T-helper 9 cell (primary cell): ENCODE results near the gene NONO.
"Not testable (repeated sequence)": the region's sequence is repeated elsewhere in the genome, so short reads cannot be mapped to it uniquely, and the experiment has no call there.

ENCODE experiments used
- DNase-seq: peaks from one replicate; pipeline ENCODE4 v3.0.0-alpha.2; 2020

NONO gene

GRCh38 chrX:71285929-71286328, 2.5 kb downstream of the NONO start:
- no peak for DNase-seq

GRCh38 chrX:71291381-71291780, 7.9 kb downstream of the NONO start:
- no peak for DNase-seq

GRCh38 chrX:71292669-71293365, 9.4 kb downstream of the NONO start:
- DNase-seq: no peak

- no peak for DNase-seq
These were observed 13.4 kb downstream of the NONO start for GRCh38 chrX:71296806-71297205.

GRCh38 chrX:71298119-71298518, 14.7 kb downstream of the NONO start:
- DNase-seq: no peak

- not testable (repeated sequence) for DNase-seq
These were observed 16.6 kb downstream of the NONO start for GRCh38 chrX:71300064-71300463.

GRCh38 chrX:71300495-71300894, 17.1 kb downstream of the NONO start:
- not testable (repeated sequence) for DNase-seq

- no peak for DNase-seq
These were observed 17.9 kb downstream of the NONO start, which contains the start of gene ITGB1BP2 for GRCh38 chrX:71301195-71301924. Gene ITGB1BP2, plus strand, starts transcription at chrX:71301750. Its CDS starts 57 bp downstream, at chrX:71301807.

GRCh38 chrX:71302461-71303213, 19.2 kb downstream of the NONO start:
- DNase-seq: no peak

- DNase-seq: no peak
These were observed 21.1 kb downstream of the NONO start for GRCh38 chrX:71304561-71304960.

GRCh38 chrX:71315917-71316316, 32.5 kb downstream of the NONO start:
- no peak for DNase-seq

GRCh38 chrX:71316959-71317358, 33.5 kb downstream of the NONO start:
- DNase-seq: not testable (repeated sequence)

- DNase-seq: no peak
These were observed 36.7 kb downstream of the NONO start for GRCh38 chrX:71320126-71320525.

GRCh38 chrX:71321731-71322130, 38.3 kb downstream of the NONO start:
- DNase-seq: no peak

GRCh38 chrX:71324452-71324851, 41.0 kb downstream of the NONO start:
- DNase-seq: not testable (repeated sequence)

GRCh38 chrX:71326394-71326793, 43.0 kb downstream of the NONO start:
- no peak for DNase-seq

- not testable (repeated sequence) for DNase-seq
These were observed 65.8 kb downstream of the NONO start for GRCh38 chrX:71349151-71349665.

- DNase-seq: not testable (repeated sequence)
These were observed 66.4 kb downstream of the NONO start for GRCh38 chrX:71349867-71350266.
